ENCODE data around the gene SPOCK3. TPM values are rescaled to one million over a fixed set of nuclear protein-coding genes. Genes with fewer than 3 reads are reported as not detected.

SPOCK3 gene
- total and polyA plus RNA-seq, 2 of the 13 experiments (the other 11 are each of a cell fraction or from before 2014, with no cell fraction given): not detected

- TF ChIP-seq ZNF280D (CRISPR knock-in tag; IDR thresholded peaks at IDR 0.05) (no peak), HES4 (CRISPR knock-in tag; IDR thresholded peaks at IDR 0.05; ENCODE audit: borderline replicate concordance) (no peak), EP300 (IDR thresholded peaks at IDR 0.05; ENCODE audit: low read depth in 2 of 2, low read length in 2 of 2) (peak in 1 of 2 experiments; percentile 76; a peak in 2 of 4 replicates), EP300 (CRISPR knock-in tag; IDR thresholded peaks at IDR 0.05; ENCODE audit: borderline replicate concordance) (no peak), ZNF580 (CRISPR knock-in tag; IDR thresholded peaks at IDR 0.05; ENCODE audit: borderline replicate concordance, low read depth) (no peak), TARDBP (CRISPR knock-in tag; IDR thresholded peaks at IDR 0.05) (0 out of 2 replicates have a peak, but pooled peaks have one; percentile 20), ZNF567 (CRISPR knock-in tag; IDR thresholded peaks at IDR 0.05; ENCODE audit: borderline replicate concordance) (no peak), ZFAT (CRISPR knock-in tag; conservative IDR thresholded peaks at IDR 0.05) (no peak), HNF4A (CRISPR knock-in tag; IDR thresholded peaks at IDR 0.05) (peak; percentile 87), TEAD3 (CRISPR knock-in tag; optimal IDR thresholded peaks at IDR 0.05; ENCODE audit: borderline replicate concordance) (peak; percentile 53), ZNF550 (CRISPR knock-in tag; IDR thresholded peaks at IDR 0.05; ENCODE audit: borderline replicate concordance) (no peak), TRIM22 (IDR thresholded peaks at IDR 0.05) (no peak), NR2C2 (CRISPR knock-in tag; IDR thresholded peaks at IDR 0.05; ENCODE audit: borderline replicate concordance) (no peak), ZFP1 (CRISPR knock-in tag; IDR thresholded peaks at IDR 0.05) (no peak), ZNF850 (CRISPR knock-in tag; conservative IDR thresholded peaks at IDR 0.05) (no peak), HNF1A (IDR thresholded peaks at IDR 0.05; ENCODE audit: low read depth) (no peak), HNF1A (CRISPR knock-in tag; IDR thresholded peaks at IDR 0.05; ENCODE audit: borderline replicate concordance) (no peak), PHB2 (IDR thresholded peaks at IDR 0.05; ENCODE audit: partially characterized antibody) (no peak), ZNF660 (CRISPR knock-in tag; IDR thresholded peaks at IDR 0.05; ENCODE audit: borderline replicate concordance, low read depth) (no peak), SATB2 (CRISPR knock-in tag; IDR thresholded peaks at IDR 0.05) (no peak), CAMTA2 (CRISPR knock-in tag; IDR thresholded peaks at IDR 0.05; ENCODE audit: borderline replicate concordance) (no peak), KDM1A (CRISPR knock-in tag; IDR thresholded peaks at IDR 0.05) (no peak), ETV5 (CRISPR knock-in tag; IDR thresholded peaks at IDR 0.05; ENCODE audit: borderline replicate concordance) (no peak)
These were observed 57.4 kb downstream of the SPOCK3 start (continued) for GRCh38 chr4:167176723-167177367.
